K562 (cell line): ENCODE data around the gene PNPLA2. TPM values are rescaled to one million over a fixed set of nuclear protein-coding genes. Genes with fewer than 3 reads are reported as not detected.

Experiments used
- BCLAF1 ChIP-seq, 2 experiments: fragments of 450-650 bp in 1 of 2; IDR thresholded peaks; 2 replicates each; pipeline ENCODE4 v1.6.1; 2011 to 2017; ENCODE audit warnings: low read depth in 2 of 2, antibody characterized with exemption in 1 of 2, borderline replicate concordance in 1 of 2, low read length in 1 of 2, mild to moderate bottlenecking in 1 of 2, mixed read lengths in 1 of 2; ENCODE audit not compliant: control insufficient read depth in 1 of 2
- CTCF ChIP-seq, 3 experiments: IDR thresholded peaks in 2 of 3; conservative IDR thresholded peaks in 1 of 3; 2 replicates each; pipeline ENCODE4 v1.5.1; 2011 to 2012; ENCODE audit warnings: low read length in 3 of 3, mild to moderate bottlenecking in 3 of 3, control low read depth in 2 of 3, improper control_type of control experiment in 1 of 3, inconsistent platforms in 1 of 3, low read depth in 1 of 3, mixed read lengths in 1 of 3, moderate library complexity in 1 of 3; ENCODE audit not compliant: insufficient read depth in 2 of 3
- FIP1L1 ChIP-seq: fragments of 200-400 bp; formaldehyde crosslinking; IDR thresholded peaks from 2 replicates; pipeline ENCODE4 v1.6.1; 2018; ENCODE audit warnings: mild to moderate bottlenecking, low read depth, low read length; ENCODE audit not compliant: poor library complexity, severe bottlenecking
- GABPA ChIP-seq: fragments of 200-800 bp; sonication (Bioruptor generic); conservative IDR thresholded peaks from 2 replicates; pipeline ENCODE4 v1.6.1; 2016; ENCODE audit warnings: low read depth, missing genetic modification characterization, missing compliant biosample characterization
- GTF2E2 ChIP-seq: fragments of 200-800 bp; sonication (Bioruptor generic); IDR thresholded peaks from 2 replicates; pipeline ENCODE4 v1.6.1; 2016; ENCODE audit warnings: missing genetic modification characterization, missing compliant biosample characterization
- HDAC3 ChIP-seq: fragments of 450-650 bp; IDR thresholded peaks from 2 replicates; pipeline ENCODE4 v1.6.1; 2018; ENCODE audit warnings: borderline replicate concordance, mild to moderate bottlenecking, moderate library complexity; ENCODE audit not compliant: partially characterized antibody
- HDAC8 ChIP-seq: fragments of 450-650 bp; IDR thresholded peaks from 2 replicates; pipeline ENCODE4 v1.6.1; 2016; ENCODE audit warnings: mild to moderate bottlenecking, missing genetic modification characterization, moderate library complexity, missing compliant biosample characterization
- KAT7 ChIP-seq: sonication (generic); formaldehyde crosslinking; IDR thresholded peaks from 2 replicates; pipeline ENCODE4 v1.8.0; 2022; ENCODE audit warnings: missing genetic modification reagents, mild to moderate bottlenecking, borderline replicate concordance
- NR2F6 ChIP-seq: fragments of 450-650 bp; formaldehyde crosslinking; IDR thresholded peaks from 2 replicates; pipeline ENCODE4 v1.4.0; 2020; ENCODE audit warnings: mild to moderate bottlenecking
- SRSF1 ChIP-seq: fragments of 200-400 bp; formaldehyde crosslinking; IDR thresholded peaks from 2 replicates; pipeline ENCODE4 v1.6.1; 2017; ENCODE audit warnings: mild to moderate bottlenecking, low read depth, low read length, moderate library complexity
- TARDBP ChIP-seq: fragments of 450-650 bp; IDR thresholded peaks from 2 replicates; pipeline ENCODE4 v1.6.1; 2016
- USF2 ChIP-seq: sonication (generic); formaldehyde crosslinking; IDR thresholded peaks from 2 replicates; pipeline ENCODE4 v1.5.0; 2020; ENCODE audit warnings: missing genetic modification reagents
- ZFP1 ChIP-seq: fragments of 450-650 bp; formaldehyde crosslinking; IDR thresholded peaks from 2 replicates; pipeline ENCODE4 v1.4.0; 2020; ENCODE audit warnings: mild to moderate bottlenecking, mixed read lengths
- ZNF212 ChIP-seq: fragments of 450-650 bp; formaldehyde crosslinking; IDR thresholded peaks from 2 replicates; pipeline ENCODE4 v1.4.0; 2020; ENCODE audit warnings: mild to moderate bottlenecking
- ZNF224 ChIP-seq: sonication (generic); formaldehyde crosslinking; IDR thresholded peaks from 2 replicates; pipeline ENCODE4 v1.8.0; 2022; ENCODE audit warnings: mild to moderate bottlenecking, missing genetic modification reagents
- ZNF398 ChIP-seq: fragments of 250-450 bp; sonication (Bioruptor Pico); IDR thresholded peaks from 2 replicates; pipeline ENCODE4 v1.8.0; 2021; ENCODE audit warnings: moderate library complexity, mild to moderate bottlenecking, inconsistent platforms
- ZNF57 ChIP-seq: fragments of 450-650 bp; formaldehyde crosslinking; IDR thresholded peaks from 2 replicates; pipeline ENCODE4 v1.4.0; 2020; ENCODE audit warnings: mild to moderate bottlenecking, moderate library complexity
- ZNF695 ChIP-seq: fragments of 450-650 bp; formaldehyde crosslinking; IDR thresholded peaks from 2 replicates; pipeline ENCODE4 v1.4.0; 2020; ENCODE audit warnings: mild to moderate bottlenecking, moderate library complexity
- ZNF77 ChIP-seq: fragments of 250-450 bp; sonication (Bioruptor Pico); IDR thresholded peaks from 2 replicates; pipeline ENCODE4 v1.5.0; 2020
- polyA plus RNA-seq, 8 experiments: library from polyadenylated mRNA; depleted of rRNA in 4 of 8; stranded (reverse) in 5 of 8; unstranded in 3 of 8; fragments of >200 nt; fragmentation: Nextera tagmentation in 2 of 8; fragmentation: Illumina TruSeq in 1 of 8; extraction: Ambion mirVana in 2 of 8; extraction: Trizol in 1 of 8; gene quantifications; 2 replicates each; pipeline versions ENCODE4 v1.2.1 to v1.2.3, GENCODE V29; 2011 to 2014; ENCODE audit warnings: inconsistent platforms in 1 of 8, missing spikeins in 1 of 8
- total RNA-seq, 7 experiments: library from RNA; depleted of rRNA in 6 of 7; stranded (reverse); fragments of >200 nt in 6 of 7; fragmentation: Illumina TruSeq in 2 of 7; extraction: Trizol in 2 of 7; gene quantifications; 2 replicates each; pipeline versions ENCODE4 v1.2.1 to v1.2.3, GENCODE V29; 2011 to 2021; ENCODE audit warnings: low replicate concordance in 1 of 7

PNPLA2 gene
- total and polyA plus RNA-seq, 9 of the 15 experiments (the other 6 are each of a cell fraction or from before 2014, with no cell fraction given), result 0.39 to 87.1 (median 8.4) TPM

- TF ChIP-seq NR2F6 (CRISPR knock-in tag) (no peak), ZNF398 (CRISPR knock-in tag) (no peak), SRSF1 (no peak), KAT7 (no peak; the same call in 1 of the 2 replicates), TARDBP (peak; percentile 89), FIP1L1 (peak; percentile 74), HDAC8 (peak; percentile 77; the same call in 1 of the 2 replicates), ZNF57 (CRISPR knock-in tag) (no peak), ZNF695 (no peak), ZFP1 (CRISPR knock-in tag) (no peak), ZNF212 (CRISPR knock-in tag) (no peak), USF2 (CRISPR knock-in tag) (no peak), BCLAF1 (IDR thresholded peaks at IDR 0.05; ENCODE audit: borderline replicate concordance in 1 of 2, control insufficient read depth in 1 of 2, low read depth in 2 of 2, low read length in 1 of 2) (peak in 1 of 2 experiments; percentile 68; a peak in 1 of 4 replicates), CTCF (IDR thresholded peaks at IDR 0.05 in 2 of 3, conservative IDR thresholded peaks at IDR 0.05 in 1 of 3; ENCODE audit: insufficient read depth in 2 of 3, low read depth in 1 of 3, low read length in 3 of 3) (0 out of 6 replicates have a peak, but pooled peaks of 1 of the 3 experiments have one; percentile 14), GTF2E2 (tag) (0 out of 2 replicates have a peak, but pooled peaks have one; percentile 52), GABPA (tag) (peak; percentile 48; the same call in 1 of the 2 replicates), ZNF77 (CRISPR knock-in tag) (no peak), ZNF224 (CRISPR knock-in tag) (no peak), HDAC3 (no peak)
These were observed 23.8 kb downstream of the PNPLA2 start, which contains the start of the genes POLR2L and TSPAN4 (continued) for GRCh38 chr11:842370-843002.
